Daoy (cell line): Measurements from ENCODE around the gene CBFB. TPM values are rescaled to one million over a fixed set of nuclear protein-coding genes. Genes with fewer than 3 reads are reported as not detected.
A peak's percentile ranks its signal among the peaks of the same experiment; 100 is the strongest.
"Not testable (repeated sequence)": the region's sequence is repeated elsewhere in the genome, so short reads cannot be mapped to it uniquely, and the experiment has no call there.

Source experiments
- DNase-seq: peaks from one replicate; pipeline ENCODE4 v3.0.0-alpha.2; 2015; ENCODE audit warnings: low read depth
- total RNA-seq: library from RNA; depleted of rRNA; stranded (reverse); fragments of >200 nt; shearing (Covaris generic); gene quantifications from 2 replicates; pipeline ENCODE4 v1.2.3, GENCODE V29; 2014; rRNA removed

The CBFB gene
- total RNA-seq = 94.9 and 115 TPM in 2 replicates

DNA sequence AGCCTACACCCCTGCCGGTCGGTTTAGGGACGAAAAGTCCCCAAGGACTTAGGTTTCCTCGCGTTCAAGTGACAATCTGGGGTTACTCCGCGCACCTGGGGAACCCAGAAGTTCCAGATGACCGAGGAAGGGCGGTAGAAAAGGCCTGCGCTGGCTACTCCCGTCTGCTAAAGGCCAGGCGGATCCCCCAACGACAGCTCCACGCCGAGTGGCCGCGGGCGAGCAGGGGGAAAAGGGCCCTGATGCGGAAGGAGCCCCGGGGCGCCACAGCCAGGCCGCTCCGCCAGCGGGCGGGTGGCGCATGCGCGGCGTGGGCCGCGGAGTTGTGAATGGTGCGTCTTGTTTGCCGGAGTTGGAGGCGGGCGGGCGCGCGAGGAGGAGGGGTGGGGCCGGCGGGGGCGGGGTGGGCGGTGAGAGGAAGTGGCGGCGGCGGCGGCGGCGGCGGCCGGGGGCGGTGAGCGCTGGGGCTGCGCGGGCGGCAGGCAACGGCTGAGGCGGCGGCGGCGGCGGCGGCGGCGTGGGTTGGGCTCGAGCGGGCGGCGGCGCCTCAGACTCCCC lies at the start of gene CBFB:
TSS of gene CBFB (plus strand) at position 454 of the 558 bp plus-strand sequence. CDS start 259 bp downstream, outside the sequence.
- DNase-seq = peak; percentile 94

DNA sequence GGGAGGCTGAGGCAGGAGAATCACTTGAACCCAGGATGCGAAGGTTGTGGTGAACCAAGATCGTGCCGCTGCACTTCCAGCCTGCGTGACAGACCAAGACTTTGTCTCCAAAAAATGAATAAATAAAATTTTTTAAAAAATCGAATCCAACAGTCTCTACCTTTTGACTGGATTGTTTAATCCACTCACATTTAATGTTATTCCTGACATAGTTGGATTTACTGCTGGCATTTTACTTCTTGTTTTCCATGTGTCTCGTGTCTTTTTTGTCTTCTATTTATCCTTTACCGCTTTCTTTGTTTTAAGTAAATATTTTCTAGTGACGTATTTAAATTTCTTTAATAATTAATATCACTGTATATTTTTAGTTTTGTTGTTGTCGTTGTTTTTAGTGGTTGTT lies 45.9 kb upstream of the CBFB start:
- DNase-seq = no peak

DNA sequence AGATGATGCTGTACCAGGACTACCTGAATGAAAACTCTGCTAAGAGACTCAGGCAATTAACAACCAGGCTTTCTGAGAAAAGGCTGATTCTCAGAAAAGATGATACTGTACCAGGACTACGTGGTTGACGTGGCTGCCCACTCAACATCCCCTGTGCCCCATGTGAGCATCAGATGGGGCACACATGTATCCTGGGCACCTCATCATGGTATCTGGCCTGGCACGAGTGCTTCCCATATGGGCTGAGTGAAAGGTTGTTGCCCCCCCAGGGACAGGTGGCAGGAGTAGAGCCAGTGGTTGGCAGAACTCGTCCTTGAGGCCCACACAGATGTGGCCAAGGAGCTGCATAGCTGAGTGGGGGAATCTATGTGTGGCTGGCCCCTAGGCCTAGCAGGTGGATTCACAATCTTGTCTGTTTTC lies 44.0 kb upstream of the CBFB start:
- DNase-seq = no peak

DNA sequence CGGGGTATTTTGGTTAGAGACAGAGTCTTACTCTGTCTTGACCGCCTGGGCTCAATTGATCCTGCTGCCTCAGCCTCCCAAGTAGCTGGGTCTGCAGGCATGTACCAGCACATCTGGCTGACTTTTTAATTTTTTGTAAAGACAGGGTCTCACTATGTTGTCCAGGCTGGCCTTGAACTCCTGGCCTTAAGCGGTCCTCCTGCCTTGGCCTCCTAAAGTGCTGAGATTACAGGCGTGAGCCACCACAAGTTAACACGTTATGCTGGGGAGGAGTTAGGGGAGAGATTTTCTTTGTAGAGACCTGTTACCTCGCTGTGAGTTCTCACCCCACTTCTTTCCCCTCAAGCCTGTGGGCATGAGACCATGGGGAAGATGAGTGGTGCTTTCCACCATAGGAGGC lies 42.4 kb upstream of the CBFB start:
- no peak for DNase-seq

DNA sequence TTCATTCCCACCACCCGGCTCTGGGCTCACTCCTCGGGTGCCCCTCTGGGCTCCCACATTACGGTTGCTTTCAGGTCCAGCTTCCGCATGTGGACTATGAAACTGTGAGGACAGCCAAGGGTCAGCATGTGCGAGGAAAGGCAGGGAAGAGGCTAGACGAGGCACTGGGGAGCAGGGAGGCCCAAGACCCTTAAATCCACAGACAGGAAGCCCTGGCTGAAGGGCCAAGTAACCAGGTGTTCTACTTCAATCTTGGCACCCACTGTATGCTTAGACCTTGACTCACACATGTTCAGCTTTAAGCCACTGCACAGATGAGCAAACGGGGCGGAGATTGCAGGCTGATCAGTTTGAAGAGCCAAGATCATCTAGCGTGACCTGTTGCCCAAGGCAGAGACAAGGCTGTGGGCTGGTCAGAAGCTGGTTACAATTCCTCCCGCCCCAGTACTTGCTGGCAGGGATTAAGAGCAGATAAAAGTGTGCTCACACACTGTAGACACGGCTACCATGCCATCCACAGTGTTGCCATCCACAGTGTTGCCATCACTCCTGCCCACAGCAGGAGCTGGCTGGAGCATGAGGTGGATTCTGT lies 40.7 kb upstream of the CBFB start, which contains the start of gene CES4A:
TSS of gene CES4A (plus strand) at position 393 of the 592 bp plus-strand sequence. CDS start at position 577, 184 bp downstream.
- peak; percentile 25 for DNase-seq

DNA sequence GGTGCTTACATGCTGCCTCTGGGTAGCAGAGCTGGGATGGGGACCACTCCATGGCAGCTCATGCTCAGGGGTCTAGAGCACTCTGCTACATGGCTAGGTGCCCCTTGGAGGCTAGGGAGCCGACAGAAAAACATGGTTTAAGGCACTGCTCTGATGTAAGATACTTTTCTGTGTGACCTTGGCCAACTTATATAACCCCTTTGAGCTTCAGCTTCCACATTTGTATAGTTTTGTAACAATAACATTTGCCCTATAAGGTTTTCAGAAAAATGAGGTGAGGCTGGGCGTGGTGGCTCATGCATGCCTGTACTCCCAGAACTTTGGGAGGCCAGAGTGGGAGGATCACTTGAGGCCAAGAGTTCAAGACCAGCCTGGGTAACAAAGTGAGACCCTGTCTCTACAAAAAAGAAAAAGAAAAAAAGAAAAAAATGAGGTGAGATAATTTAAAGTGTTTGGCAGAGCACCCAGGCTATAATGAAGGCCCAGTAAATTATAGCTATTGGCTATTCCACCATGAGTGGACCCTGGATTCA lies 37.3 kb upstream of the CBFB start:
- DNase-seq = no peak

DNA sequence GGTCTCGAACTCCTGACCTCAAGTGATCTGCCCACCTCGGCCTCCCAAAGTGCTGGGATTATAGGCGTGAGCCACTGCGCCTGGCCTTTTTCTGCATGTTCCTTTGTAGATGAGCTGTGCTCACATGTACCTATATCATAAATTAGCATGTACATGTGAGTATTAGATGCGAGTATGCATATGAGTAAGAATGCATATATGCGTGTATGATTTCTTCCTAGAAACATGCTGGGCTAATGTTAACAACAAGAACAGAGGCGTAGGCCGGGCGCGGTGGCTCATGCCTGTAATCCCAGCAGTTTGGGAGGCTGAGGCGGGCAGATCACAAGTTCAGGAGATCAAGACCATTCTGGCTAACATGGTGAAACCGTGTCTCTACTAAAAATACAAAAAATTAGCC lies 35.4 kb upstream of the CBFB start:
- DNase-seq = not testable (repeated sequence)

DNA sequence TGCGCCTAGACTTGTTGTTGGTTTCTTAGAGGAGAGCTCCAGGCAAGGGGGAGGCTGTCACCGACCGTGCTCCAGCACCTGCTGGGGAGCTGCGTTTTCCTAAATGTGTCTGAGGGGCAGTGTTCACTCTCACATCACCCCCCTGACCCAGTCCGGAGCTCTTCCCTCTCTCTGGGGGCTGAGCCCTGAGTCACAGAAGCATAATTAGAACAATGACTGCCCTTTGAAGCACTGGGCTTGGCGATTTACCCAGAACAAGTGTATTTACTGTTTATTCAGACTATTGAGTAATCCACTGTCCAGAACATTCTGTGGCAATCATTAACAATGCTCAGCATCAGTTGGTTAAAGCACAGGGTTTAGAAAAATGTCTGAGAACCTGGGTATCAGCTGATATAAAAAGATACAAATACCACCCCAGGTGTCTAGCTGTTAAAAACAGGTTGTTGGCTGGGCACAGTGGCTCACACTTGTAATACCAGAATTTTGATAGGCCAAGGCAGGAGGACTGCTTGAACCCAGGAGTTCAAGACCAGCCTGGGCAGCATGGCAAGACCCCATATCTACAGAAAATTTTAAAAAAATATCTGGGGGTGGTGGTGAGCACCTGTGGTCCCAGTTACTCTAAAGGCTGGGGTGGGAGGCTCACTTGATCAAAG lies 32.5 kb upstream of the CBFB start:
- DNase-seq = no peak

DNA sequence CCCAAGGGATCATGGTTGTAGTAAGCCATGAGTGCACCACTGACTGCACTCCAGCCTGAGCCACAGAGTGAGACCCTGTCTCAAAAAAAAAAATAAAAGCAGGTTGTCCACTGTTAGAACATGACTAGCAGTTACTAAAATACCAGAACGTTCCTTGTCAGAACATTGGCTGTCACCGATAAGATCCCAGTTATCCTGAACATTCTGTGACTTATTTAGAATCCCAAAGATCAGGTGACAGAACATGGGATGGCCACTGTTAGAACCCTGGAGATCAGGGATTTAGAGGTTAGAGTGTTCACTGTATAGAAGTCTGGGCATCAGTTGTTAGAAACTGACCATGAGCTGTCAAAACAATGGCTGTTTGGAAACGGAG lies 32.0 kb upstream of the CBFB start:
- no peak for DNase-seq

DNA sequence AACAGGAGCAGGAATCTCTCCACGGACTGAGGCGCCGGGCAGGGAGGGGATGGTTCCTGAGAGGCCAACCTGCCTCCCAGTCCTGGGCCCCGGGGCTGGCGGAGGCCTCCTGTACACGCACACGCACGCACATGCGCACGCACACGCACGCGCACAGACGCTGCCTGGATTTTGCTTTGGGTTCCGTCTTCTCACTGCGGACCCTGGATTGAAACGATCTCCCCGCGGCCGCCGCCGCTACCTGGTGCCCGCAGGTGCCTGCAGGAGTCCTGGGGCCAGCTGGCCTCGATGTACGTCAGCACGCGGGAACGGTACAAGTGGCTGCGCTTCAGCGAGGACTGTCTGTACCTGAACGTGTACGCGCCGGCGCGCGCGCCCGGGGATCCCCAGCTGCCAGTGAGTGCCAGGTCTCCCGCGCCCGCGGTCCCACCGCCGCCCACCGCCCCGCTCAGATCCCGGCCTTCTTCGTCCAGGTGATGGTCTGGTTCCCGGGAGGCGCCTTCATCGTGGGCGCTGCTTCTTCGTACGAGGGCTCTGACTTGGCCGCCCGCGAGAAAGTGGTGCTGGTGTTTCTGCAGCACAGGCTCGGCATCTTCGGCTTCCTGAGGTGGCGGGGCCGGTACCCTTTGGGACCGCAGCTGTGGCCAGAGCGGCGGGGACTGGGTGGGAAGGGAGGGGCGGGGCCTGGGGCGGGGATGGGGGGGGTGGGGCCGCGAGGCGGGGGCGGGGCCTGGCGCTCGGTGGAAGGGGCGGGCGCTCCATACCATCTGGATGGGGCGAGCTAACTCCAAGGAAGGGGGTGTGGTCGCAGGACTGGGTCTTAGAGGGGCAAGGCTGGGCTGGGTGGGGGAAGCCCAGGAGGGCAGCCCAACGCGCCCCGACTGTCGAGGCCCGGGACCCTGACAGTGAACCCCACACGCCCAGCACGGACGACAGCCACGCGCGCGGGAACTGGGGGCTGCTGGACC lies 28.3 kb upstream of the CBFB start:
- no peak for DNase-seq

DNA sequence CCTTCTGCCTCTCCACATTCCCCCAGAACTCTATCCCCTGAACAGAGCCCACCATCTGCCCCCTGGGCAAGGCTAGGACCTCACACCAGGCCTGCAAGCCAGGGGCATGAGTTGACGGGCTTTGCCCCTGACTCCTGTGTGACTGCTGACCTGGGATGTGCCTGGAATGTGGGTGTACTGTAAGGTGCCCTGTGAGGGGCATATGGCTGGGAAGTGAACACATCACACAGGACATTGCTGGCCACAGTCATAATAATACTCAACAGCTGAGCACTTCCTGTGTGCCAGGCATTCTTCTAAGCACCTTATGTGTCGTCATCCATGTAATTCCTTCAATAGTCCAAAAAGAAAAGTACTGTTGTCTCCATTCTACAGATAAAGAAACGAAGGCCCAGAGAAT lies 27.2 kb upstream of the CBFB start:
- no peak for DNase-seq

DNA sequence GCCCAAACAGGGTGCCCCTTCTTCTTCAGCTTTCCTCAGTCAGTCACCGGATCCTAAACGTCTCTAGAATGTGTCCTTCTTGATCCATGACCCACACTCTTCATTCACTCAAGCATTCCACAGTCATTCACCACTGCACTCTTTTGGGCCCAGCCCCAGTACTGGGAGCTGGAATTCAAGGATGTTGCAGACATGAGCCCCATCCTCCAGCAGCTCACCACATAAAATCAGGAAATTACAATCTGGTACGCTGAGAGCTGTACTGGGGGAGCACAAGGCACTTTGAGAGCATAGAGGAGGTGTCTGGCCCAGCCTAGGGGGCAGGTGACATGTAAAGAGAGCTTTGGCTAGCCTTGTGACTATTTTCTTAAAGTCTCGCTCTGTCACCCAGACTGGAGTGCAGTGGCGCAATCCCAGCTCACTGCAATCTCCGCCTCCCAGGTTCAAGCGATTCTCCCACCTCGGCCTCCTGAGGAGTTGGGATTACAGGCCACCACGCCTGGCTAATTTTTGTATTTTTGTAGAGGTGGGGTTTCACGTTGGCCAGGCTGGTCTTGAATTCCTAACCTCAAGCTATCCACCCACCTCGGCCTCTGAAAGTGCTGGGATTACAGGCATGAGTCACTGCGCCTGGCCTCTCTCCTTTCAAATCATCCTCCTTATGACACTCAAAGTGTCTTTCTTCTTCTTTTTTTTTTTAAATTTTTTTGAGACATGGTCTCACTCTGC lies 21.9 kb upstream of the CBFB start:
- no peak for DNase-seq

DNA sequence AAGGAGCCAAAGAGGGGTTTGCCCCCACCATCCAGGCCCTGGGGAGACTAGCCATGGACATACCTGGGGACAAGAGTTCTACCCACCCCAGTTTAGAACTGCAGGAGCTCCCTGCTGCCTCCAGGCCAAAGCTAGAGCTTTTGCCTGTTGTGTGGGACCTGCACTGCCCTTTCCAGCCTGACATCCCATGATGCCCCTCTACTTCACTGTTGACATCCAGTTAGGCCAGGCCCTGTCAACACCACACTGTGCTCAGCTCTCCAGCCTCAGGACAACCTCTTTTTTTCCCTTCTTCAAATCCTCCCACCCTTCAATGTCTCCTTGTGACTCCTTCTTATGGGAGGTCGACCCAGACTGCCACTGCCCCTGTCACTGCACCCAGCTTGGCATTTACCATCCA lies 19.8 kb upstream of the CBFB start:
- no peak for DNase-seq

DNA sequence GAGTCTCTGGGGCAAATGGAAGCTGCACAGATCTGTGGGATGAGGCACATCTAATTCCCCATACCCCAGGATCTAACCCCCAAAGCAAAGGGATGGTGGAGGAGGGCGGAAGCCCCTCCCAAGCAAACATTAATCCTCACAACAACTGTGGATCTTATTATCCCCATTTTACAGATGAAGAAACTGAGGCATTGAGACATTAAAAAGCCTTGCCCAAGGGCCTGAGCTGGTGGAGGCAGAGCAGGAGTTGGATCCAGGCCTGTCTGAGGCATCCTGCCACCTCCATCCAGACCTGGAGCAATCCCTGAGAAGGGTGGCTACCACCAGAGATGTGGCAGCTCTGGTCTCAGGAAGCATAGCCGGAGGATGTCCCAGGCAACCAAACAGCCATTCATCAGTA lies 17.7 kb upstream of the CBFB start:
- DNase-seq = no peak

DNA sequence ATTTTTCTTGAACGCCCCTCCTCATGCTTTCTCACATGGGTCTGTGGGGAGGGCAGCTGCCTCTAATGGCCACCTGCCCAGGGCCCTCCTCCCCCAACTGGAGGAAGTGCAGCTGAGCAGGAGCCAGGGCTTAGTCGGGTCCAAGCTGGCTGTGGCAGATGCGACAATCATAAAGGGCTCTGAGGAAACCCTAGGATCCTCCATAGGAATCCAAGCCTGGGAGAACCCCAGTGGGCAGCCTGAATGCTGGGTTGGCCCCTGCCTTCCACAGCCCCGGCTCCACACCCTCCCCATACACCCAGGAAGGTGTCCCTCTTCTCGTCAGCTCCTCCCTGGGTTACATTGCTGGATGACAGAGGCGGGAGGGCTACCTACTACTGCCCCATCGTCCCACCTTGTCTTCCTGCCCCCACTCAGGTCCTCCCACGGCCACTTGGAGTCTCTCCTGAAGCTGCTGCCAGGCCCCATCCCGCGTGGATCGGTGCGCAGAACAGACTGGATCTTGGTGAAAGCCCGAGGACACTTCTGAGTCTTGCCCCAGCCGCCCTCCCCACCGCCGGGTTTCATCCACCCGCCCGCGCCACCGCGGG lies 15.6 kb upstream of the CBFB start:
- no peak for DNase-seq

DNA sequence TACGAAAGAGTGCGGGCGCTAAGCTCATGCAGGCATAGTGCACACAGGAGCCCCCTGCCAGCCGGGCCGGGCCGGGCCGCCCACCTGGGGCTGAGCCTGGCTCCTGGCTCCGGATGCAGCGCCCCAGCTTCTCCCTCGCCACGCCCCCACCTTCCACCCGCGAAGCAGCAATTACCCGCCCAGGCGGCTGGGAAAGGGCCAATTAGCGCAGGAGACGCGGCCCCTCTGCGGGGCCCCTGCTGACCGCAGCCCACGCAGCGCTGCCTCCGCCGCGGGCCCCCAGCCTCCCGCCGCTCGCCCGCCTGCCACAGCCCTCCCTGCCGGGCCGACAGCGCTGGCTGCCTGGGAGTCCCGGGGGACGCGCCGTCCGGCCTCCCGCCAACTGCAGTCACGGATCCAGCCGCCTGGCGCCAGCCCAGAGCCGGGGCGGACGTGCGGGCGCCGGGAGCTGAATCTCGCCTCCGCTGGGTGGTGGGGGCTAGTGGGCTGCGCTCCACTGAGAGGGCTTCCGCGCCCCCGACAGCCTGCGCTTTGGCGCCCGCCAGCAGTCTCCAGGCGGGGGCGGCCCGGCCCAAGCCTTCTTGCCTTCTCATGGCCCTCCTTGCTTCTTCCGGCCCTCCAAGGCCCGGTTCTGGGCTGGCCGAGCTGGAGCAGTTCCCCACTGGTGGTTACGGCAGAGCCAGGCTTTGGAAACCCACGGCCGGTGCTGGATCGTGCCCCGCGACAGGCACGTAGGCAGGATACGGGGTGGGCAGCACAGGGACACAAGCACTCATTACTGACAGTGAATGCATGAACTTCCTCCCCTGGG lies 14.9 kb upstream of the CBFB start:
- peak; percentile 71 for DNase-seq

DNA sequence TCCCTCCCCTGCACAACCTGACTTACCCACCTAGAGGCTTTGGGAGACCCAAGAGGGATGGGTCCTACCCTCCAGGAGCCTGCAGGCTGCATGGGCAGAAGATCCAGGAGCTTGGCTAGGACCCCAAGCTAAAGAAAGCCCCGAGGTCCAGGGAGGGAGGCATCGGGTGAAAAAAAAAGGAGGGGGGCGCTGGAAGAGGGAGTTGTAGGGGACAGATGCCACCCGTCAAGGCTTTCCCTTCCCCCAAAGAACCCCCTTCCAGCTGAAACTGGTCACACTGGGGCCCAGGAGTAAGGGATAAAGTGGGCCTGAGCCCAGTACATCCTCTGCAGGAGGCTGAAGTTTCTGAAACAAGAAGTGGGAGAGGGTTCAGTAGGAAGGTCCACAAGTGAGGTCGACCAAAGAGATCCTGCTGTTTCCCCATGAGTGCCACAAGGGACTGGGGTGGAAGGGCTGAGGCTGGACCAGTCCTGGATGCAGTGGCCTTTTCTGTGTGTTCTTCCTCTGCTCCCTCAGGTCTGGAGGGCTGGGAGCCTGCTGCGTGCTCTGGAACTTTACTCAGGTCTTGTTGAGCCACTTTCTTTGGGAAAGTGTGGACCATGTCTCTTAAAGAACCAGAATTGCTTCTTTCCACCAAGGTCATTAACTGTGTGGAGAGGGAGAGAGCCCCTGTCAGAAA lies 14.2 kb upstream of the CBFB start:
- DNase-seq = no peak

DNA sequence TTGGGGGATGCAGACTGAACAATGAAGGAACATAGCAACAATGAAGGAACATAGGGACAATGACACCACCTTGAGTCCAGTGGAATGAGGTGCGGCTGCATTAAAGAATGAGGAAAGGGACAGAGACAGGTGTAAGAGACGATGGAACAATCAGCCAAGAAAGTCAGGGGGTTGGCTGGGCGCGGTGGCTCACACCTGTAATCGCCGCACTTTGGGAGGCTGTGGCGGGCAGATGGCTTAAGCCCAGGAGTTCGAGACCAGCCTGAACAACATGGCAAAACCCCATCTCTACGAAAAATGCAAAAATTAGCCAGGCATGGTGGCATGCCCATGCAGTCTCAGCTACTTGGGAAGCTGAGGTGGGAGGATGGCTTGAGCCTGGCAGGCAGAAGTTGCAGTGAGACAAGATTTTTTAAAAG lies 13.6 kb upstream of the CBFB start:
- no peak for DNase-seq

DNA sequence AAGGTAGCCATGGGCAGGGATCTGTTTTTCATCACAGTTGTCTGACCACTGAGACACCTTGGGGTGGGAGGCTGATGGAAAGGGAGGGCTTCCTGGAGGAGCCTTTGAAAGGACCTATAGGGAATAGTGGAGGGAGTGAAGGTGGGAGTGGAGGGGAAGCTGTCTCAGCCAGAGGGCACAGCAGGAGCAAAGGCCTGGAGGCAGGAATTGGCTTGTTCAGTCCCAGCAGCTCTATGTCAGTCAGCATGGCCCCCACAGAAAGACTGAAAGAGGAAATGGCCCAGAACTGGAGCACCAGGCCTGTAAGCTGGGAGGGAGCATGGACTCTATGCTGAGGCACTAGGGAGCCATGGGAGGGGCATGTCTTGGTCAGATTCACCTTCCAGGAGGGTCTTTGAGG lies 12.8 kb upstream of the CBFB start:
- no peak for DNase-seq
